A549 (cell line): ENCODE measurements around the gene TNRC6B. TPM values are rescaled to one million over a fixed set of nuclear protein-coding genes. Genes with fewer than 3 reads are reported as not detected.
A peak's percentile ranks its signal among the peaks of the same experiment; 100 is the strongest.

Experiments used
- ATAC-seq, 2 experiments: fragments of 200-7000 bp in 1 of 2; fragments of >200 bp in 1 of 2; cut with Nextera tagmentation in 1 of 2; cut with Tn5 transposase in 1 of 2; 3 replicates each; pipeline versions ENCODE4 v1.8.0 to v1.9.1; 2018 to 2020; ENCODE audit warnings: mild to moderate bottlenecking in 1 of 2, moderate library complexity in 1 of 2
- CTCF ChIA-PET: fragments of 300-600 bp; sonication (Branson Sonifier 250); formaldehyde crosslinking; extraction: SDS; loops from one replicate; lab custom pipeline; 2021; ENCODE audit warnings: antibody characterized with exemption, inconsistent platforms; lab: Yijun Ruan, JAX
- POLR2A ChIA-PET: fragments of 350-600 bp; formaldehyde crosslinking; extraction: SDS; loops from one replicate; lab custom pipeline; 2021; ENCODE audit warnings: antibody characterized with exemption, inconsistent platforms; lab: Yijun Ruan, JAX
- DNase-seq, 2 experiments: peaks; one replicate each; pipeline versions ENCODE4 v3.0.0 to v3.0.0-alpha.2; 2011 to 2016; ENCODE audit warnings: low read depth in 1 of 2, low spot score in 1 of 2
- FAIRE-seq: peaks from 2 replicates; lab custom pipeline; 2011; peaks lifted over from hg19 to GRCh38; lab: Jason Lieb, UNC
- H3K27ac ChIP-seq, 2 experiments: fragments of >200 bp; sonication (Bioruptor Twin); formaldehyde crosslinking; 3 replicates each; pipeline ENCODE4 v1.5.1; 2016 to 2017
- H3K4me1 ChIP-seq: fragments of >200 bp; sonication (Bioruptor Twin); formaldehyde crosslinking; 3 replicates; pipeline ENCODE4 v1.6.1; 2016
- H3K4me2 ChIP-seq: fragments of >200 bp; sonication (Bioruptor Twin); formaldehyde crosslinking; 3 replicates; pipeline ENCODE4 v1.6.1; 2016
- H3K4me3 ChIP-seq: fragments of >200 bp; sonication (Bioruptor Twin); formaldehyde crosslinking; 3 replicates; pipeline ENCODE4 v1.5.1; 2016
- H3K9me3 ChIP-seq: fragments of >200 bp; sonication (Bioruptor Twin); formaldehyde crosslinking; 3 replicates; pipeline ENCODE4 v1.6.1; 2016
- ATOH8 ChIP-seq: fragments of 250-450 bp; sonication (Bioruptor Pico); IDR thresholded peaks from 2 replicates; pipeline ENCODE4 v1.5.0; 2020; ENCODE audit warnings: low read depth, mild to moderate bottlenecking, moderate library complexity
- BHLHE40 ChIP-seq: IDR thresholded peaks from 2 replicates; pipeline ENCODE4 v1.6.1; 2012; ENCODE audit warnings: low read depth, low read length, inconsistent platforms
- CHD2 ChIP-seq: fragments of 150-350 bp; IDR thresholded peaks from 2 replicates; pipeline ENCODE4 v1.6.1; 2014; ENCODE audit warnings: low read length; ENCODE audit not compliant: partially characterized antibody
- E2F6 ChIP-seq: IDR thresholded peaks from 2 replicates; pipeline ENCODE4 v1.6.1; 2012; ENCODE audit warnings: low read depth, borderline replicate concordance
- EHMT2 ChIP-seq: fragments of 200-600 bp; sonication (generic); IDR thresholded peaks from 2 replicates; pipeline ENCODE4 v1.6.1; 2016; ENCODE audit warnings: antibody characterized with exemption, low read depth, mild to moderate bottlenecking, moderate library complexity
- ELK1 ChIP-seq: fragments of 150-350 bp; IDR thresholded peaks from 2 replicates; pipeline ENCODE4 v1.6.1; 2014; ENCODE audit warnings: low read depth, mild to moderate bottlenecking, low read length
- ESRRA ChIP-seq: fragments of 150-350 bp; IDR thresholded peaks from 2 replicates; pipeline ENCODE4 v1.6.1; 2014; ENCODE audit warnings: mild to moderate bottlenecking, low read length, borderline replicate concordance
- FOSL2 ChIP-seq, 2 experiments: fragments of 450-650 bp in 1 of 2; fragments of >200 bp in 1 of 2; sonication (Bioruptor Twin) in 1 of 2; formaldehyde crosslinking; IDR thresholded peaks; 2 replicates each; pipeline versions ENCODE4 v1.5.0 to v1.6.1; 2016 to 2020; ENCODE audit warnings: mild to moderate bottlenecking in 1 of 2, moderate library complexity in 1 of 2
- FOXS1 ChIP-seq: fragments of 250-450 bp; sonication (Bioruptor Pico); IDR thresholded peaks from 2 replicates; pipeline ENCODE4 v1.5.0; 2020; ENCODE audit warnings: mild to moderate bottlenecking, moderate library complexity
- HOXA7 ChIP-seq: fragments of 250-450 bp; sonication (Bioruptor Pico); IDR thresholded peaks from 2 replicates; pipeline ENCODE4 v1.5.0; 2020; ENCODE audit warnings: mild to moderate bottlenecking, moderate library complexity
- JUN ChIP-seq, 2 experiments: fragments of >200 bp; sonication (Bioruptor Twin); formaldehyde crosslinking; IDR thresholded peaks; 2 replicates in 1 of 2; 3 replicates in 1 of 2; pipeline ENCODE4 v1.6.1; 2016 to 2017
- JUNB ChIP-seq: fragments of >200 bp; sonication (Bioruptor Twin); formaldehyde crosslinking; IDR thresholded peaks from 2 replicates; pipeline ENCODE4 v1.6.1; 2016
- KDM5A ChIP-seq: fragments of 200-600 bp; sonication (generic); IDR thresholded peaks from 2 replicates; pipeline ENCODE4 v1.6.1; 2016; ENCODE audit warnings: antibody characterized with exemption, mild to moderate bottlenecking
- MAZ ChIP-seq: fragments of 150-350 bp; IDR thresholded peaks from 2 replicates; pipeline ENCODE4 v1.6.1; 2014; ENCODE audit warnings: antibody characterized with exemption, low read depth, low read length, borderline replicate concordance
- MYC ChIP-seq: IDR thresholded peaks from 2 replicates; pipeline ENCODE4 v1.6.1; 2012; ENCODE audit warnings: mild to moderate bottlenecking, inconsistent platforms, low read length, improper control_type of control experiment, borderline replicate concordance
- NPAS2 ChIP-seq: fragments of 250-450 bp; sonication (Bioruptor Pico); IDR thresholded peaks from 2 replicates; pipeline ENCODE4 v1.8.0; 2022; ENCODE audit warnings: mild to moderate bottlenecking, moderate library complexity, borderline replicate concordance
- PHF8 ChIP-seq: fragments of 200-600 bp; sonication (generic); IDR thresholded peaks from 2 replicates; pipeline ENCODE4 v1.6.1; 2016; ENCODE audit warnings: low read depth, mild to moderate bottlenecking, antibody characterized with exemption, moderate library complexity, borderline replicate concordance
- POLR2AphosphoS2 ChIP-seq: conservative IDR thresholded peaks from 2 replicates; pipeline ENCODE4 v1.6.1; 2012; ENCODE audit warnings: low read length, improper control_type of control experiment, inconsistent platforms
- RCOR1 ChIP-seq: fragments of 150-350 bp; IDR thresholded peaks from 2 replicates; pipeline ENCODE4 v1.6.1; 2014; ENCODE audit warnings: antibody characterized with exemption, low read length, low read depth
- RNF2 ChIP-seq: fragments of 200-600 bp; sonication (generic); IDR thresholded peaks from 2 replicates; pipeline ENCODE4 v1.6.1; 2016; ENCODE audit warnings: low read depth, mild to moderate bottlenecking, antibody characterized with exemption, moderate library complexity, borderline replicate concordance
- ZC3H11A ChIP-seq: fragments of 450-650 bp; IDR thresholded peaks from 2 replicates; pipeline ENCODE4 v1.6.1; 2014; ENCODE audit warnings: antibody characterized with exemption, mild to moderate bottlenecking
- ZFP36 ChIP-seq: fragments of 450-650 bp; IDR thresholded peaks from 2 replicates; pipeline ENCODE4 v1.6.1; 2014; ENCODE audit warnings: borderline replicate concordance; ENCODE audit not compliant: partially characterized antibody
- ZSCAN20 ChIP-seq: fragments of 250-450 bp; sonication (Bioruptor Pico); IDR thresholded peaks from 2 replicates; pipeline ENCODE4 v1.8.0; 2022; ENCODE audit warnings: mild to moderate bottlenecking, moderate library complexity
- WGBS: methylation state at CpG from one replicate; pipeline ENCODE4 v1.1.6; 2017; ENCODE audit errors: missing lambda C conversion rate; 5-methylcytosine and 5-hydroxymethylcytosine counted together
- polyA plus RNA-seq, 4 experiments: library from polyadenylated mRNA; depleted of rRNA in 3 of 4; stranded (reverse); fragments of >200 nt; fragmentation: RNase III in 1 of 4; extraction: RNeasy Plus Mini Kit Qiagen cat#74134 plus additional on column Dnase treatment in 1 of 4; gene quantifications; 2 replicates in 3 of 4; 3 replicates in 1 of 4; pipeline ENCODE4 v1.2.3, GENCODE V29; 2011 to 2017

TNRC6B gene
- polyA plus RNA-seq, 2 of the 4 experiments (the other 2 are of a cell fraction), result 4.9 to 5.0 TPM

- Histone ChIP-seq H3K4me2 (peak overlapping the region; percentile 70), H3K27ac (peak overlapping the region; percentile 69 to 87), H3K4me1 (peaks cover 47% of the 10 kb centered on the region), H3K9me3 (no peaks in the 10 kb centered on the region), H3K4me3 (no peak overlapping the region)
- FAIRE-seq (no peak), ATAC-seq (peak; percentile 58 to 67; a peak in 5 of 6 replicates), DNase-seq (no peak)
- POLR2A ChIA-PET, result interaction anchor here (1.1 kb wide), 1 partner anchor 62 kb away, joined by 7 read pairs; the partner anchor contains the start of gene TNRC6B
- TF ChIP-seq ATOH8 (CRISPR knock-in tag), result no peak
- TF ChIP-seq JUNB, result no peak
- no peak for TF ChIP-seq BHLHE40
- no peak for TF ChIP-seq E2F6
- TF ChIP-seq JUN (IDR thresholded peaks at IDR 0.05), result no peak
- no peak for TF ChIP-seq ZFP36
- TF ChIP-seq RCOR1, result no peak
- TF ChIP-seq MYC, result no peak
- no peak for TF ChIP-seq ELK1
- TF ChIP-seq EHMT2, result no peak
- WGBS, result 23% methylated on average over 3 of the region's 4 CpGs
- CTCF ChIA-PET, result no interaction called here
These were observed 61.6 kb downstream of the TNRC6B start for GRCh38 chr22:40239345-40239683.

GRCh38 chr22:40240160-40240559 is 62.4 kb downstream of the TNRC6B start:
- ChIA-PET POLR2A (no interaction called here), CTCF (interaction anchor here (1.9 kb wide), 1 partner anchor 706 kb away, joined by 6 read pairs; no protein-coding TSS in a partner anchor)
- Histone ChIP-seq H3K9me3 (no peaks in the 10 kb centered on the region), H3K4me2 (peak overlapping the region; percentile 70; the same call in 2 of the 3 replicates), H3K27ac (peak overlapping the region; percentile 69 to 87; a peak in 3 of 6 replicates), H3K4me3 (no peak overlapping the region), H3K4me1 (peaks cover 47% of the 10 kb centered on the region)
- DNase-seq (no peak), FAIRE-seq (no peak), ATAC-seq (no peak)
- TF ChIP-seq MAZ (no peak), E2F6 (no peak), RNF2 (no peak), KDM5A (no peak), FOSL2 (IDR thresholded peaks at IDR 0.05) (no peak), FOSL2 (CRISPR knock-in tag; IDR thresholded peaks at IDR 0.05) (no peak), POLR2AphosphoS2 (no peak), FOXS1 (CRISPR knock-in tag) (no peak), ESRRA (no peak), ZSCAN20 (no peak), HOXA7 (no peak), ZC3H11A (no peak), PHF8 (no peak), RCOR1 (no peak), CHD2 (no peak), NPAS2 (no peak), JUN (IDR thresholded peaks at IDR 0.05) (no peak)
- 85% methylated on average over 3 of the region's 3 CpGs for WGBS
